ENCODE data around the gene LTB4R2. TPM values are rescaled to one million over a fixed set of nuclear protein-coding genes. Genes with fewer than 3 reads are reported as not detected.

LTB4R2 gene
- total RNA-seq, 1 experiment from 2014 or later = 12.9 TPM

DNA sequence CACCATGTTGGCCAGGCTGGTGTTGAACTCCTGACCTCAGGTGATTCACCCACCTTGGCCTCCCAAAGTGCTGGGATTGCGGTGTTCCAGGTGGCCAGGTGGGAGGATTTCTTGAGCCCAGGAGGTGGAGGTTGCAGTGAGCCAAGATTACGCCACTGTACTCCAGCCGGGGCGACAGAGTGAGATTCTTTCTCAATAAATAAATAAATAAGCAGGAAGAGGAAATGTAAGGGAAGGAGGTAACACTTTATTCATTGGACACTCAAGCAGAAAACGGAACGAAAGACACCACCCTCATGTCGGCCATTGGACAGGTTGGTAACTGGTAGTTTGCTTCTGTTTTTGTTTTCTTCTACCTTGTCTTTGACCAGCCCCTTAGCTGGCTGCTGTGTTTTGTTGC, 45.1 kb downstream of the LTB4R2 start:
- H3K27me3 Mint-ChIP-seq (ENCODE audit: low read depth) = peaks cover 78% of the 10 kb centered on the region

DNA sequence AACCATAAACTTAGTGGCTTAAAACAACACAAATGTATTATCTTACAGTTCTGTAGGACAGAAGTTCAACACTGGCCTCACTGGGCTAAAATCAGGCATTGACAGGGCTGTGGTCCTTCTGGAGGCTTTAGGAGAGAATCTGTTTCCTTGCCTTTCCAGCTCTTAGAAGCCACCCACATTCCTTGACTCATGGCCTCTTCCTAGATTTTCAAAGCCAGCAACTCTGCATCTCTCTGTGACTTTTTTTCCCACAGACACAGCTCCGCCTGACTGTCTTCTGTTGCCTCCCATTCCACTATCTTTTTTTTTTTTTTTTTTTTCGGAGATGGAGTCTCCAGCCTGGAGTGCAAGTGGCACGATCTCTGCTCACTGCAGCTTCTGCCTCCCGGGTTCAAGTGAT, 46.3 kb downstream of the LTB4R2 start:
- H3K36me3 Mint-ChIP-seq = no peaks in the 10 kb centered on the region
- no peak for ATAC-seq
- no peak overlapping the region for H3K4me3 Mint-ChIP-seq

More for the DNA sequence above, 45.1 kb downstream of the LTB4R2 start:
- no peak for TF ChIP-seq ZNF138 (CRISPR knock-in tag; conservative IDR thresholded peaks at IDR 0.05)
- TF ChIP-seq KAT7 (CRISPR knock-in tag; IDR thresholded peaks at IDR 0.05; ENCODE audit: borderline replicate concordance) = no peak
- TF ChIP-seq ZNF317 (CRISPR knock-in tag; IDR thresholded peaks at IDR 0.05; ENCODE audit: borderline replicate concordance, low read depth) = no peak
- TF ChIP-seq, protein P1, sequence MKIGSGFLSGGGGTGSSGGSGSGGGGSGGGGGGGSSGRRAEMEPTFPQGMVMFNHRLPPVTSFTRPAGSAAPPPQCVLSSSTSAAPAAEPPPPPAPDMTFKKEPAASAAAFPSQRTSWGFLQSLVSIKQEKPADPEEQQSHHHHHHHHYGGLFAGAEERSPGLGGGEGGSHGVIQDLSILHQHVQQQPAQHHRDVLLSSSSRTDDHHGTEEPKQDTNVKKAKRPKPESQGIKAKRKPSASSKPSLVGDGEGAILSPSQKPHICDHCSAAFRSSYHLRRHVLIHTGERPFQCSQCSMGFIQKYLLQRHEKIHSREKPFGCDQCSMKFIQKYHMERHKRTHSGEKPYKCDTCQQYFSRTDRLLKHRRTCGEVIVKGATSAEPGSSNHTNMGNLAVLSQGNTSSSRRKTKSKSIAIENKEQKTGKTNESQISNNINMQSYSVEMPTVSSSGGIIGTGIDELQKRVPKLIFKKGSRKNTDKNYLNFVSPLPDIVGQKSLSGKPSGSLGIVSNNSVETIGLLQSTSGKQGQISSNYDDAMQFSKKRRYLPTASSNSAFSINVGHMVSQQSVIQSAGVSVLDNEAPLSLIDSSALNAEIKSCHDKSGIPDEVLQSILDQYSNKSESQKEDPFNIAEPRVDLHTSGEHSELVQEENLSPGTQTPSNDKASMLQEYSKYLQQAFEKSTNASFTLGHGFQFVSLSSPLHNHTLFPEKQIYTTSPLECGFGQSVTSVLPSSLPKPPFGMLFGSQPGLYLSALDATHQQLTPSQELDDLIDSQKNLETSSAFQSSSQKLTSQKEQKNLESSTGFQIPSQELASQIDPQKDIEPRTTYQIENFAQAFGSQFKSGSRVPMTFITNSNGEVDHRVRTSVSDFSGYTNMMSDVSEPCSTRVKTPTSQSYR (CRISPR knock-in tag; IDR thresholded peaks at IDR 0.05) = no peak
- no peak for TF ChIP-seq SMAD4 (CRISPR knock-in tag; IDR thresholded peaks at IDR 0.05)
- TF ChIP-seq, protein P2, sequence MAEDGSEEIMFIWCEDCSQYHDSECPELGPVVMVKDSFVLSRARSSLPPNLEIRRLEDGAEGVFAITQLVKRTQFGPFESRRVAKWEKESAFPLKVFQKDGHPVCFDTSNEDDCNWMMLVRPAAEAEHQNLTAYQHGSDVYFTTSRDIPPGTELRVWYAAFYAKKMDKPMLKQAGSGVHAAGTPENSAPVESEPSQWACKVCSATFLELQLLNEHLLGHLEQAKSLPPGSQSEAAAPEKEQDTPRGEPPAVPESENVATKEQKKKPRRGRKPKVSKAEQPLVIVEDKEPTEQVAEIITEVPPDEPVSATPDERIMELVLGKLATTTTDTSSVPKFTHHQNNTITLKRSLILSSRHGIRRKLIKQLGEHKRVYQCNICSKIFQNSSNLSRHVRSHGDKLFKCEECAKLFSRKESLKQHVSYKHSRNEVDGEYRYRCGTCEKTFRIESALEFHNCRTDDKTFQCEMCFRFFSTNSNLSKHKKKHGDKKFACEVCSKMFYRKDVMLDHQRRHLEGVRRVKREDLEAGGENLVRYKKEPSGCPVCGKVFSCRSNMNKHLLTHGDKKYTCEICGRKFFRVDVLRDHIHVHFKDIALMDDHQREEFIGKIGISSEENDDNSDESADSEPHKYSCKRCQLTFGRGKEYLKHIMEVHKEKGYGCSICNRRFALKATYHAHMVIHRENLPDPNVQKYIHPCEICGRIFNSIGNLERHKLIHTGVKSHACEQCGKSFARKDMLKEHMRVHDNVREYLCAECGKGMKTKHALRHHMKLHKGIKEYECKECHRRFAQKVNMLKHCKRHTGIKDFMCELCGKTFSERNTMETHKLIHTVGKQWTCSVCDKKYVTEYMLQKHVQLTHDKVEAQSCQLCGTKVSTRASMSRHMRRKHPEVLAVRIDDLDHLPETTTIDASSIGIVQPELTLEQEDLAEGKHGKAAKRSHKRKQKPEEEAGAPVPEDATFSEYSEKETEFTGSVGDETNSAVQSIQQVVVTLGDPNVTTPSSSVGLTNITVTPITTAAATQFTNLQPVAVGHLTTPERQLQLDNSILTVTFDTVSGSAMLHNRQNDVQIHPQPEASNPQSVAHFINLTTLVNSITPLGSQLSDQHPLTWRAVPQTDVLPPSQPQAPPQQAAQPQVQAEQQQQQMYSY (CRISPR knock-in tag; IDR thresholded peaks at IDR 0.05) = no peak
- TF ChIP-seq RELA (CRISPR knock-in tag; IDR thresholded peaks at IDR 0.05; ENCODE audit: borderline replicate concordance) = no peak
- TF ChIP-seq, protein P3, sequence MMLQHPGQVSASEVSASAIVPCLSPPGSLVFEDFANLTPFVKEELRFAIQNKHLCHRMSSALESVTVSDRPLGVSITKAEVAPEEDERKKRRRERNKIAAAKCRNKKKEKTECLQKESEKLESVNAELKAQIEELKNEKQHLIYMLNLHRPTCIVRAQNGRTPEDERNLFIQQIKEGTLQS (CRISPR knock-in tag; conservative IDR thresholded peaks at IDR 0.05) = no peak
- no peak for TF ChIP-seq TEAD1 (CRISPR knock-in tag; IDR thresholded peaks at IDR 0.05)
- TF ChIP-seq FOXK1 (CRISPR knock-in tag; IDR thresholded peaks at IDR 0.05) = no peak
- CTCF ChIA-PET = interaction anchor here (1.5 to 5.8 kb wide), 3 partner anchors 10 to 194 kb away, joined by 4 to 35 read pairs (median 6); partner anchors contain the start of genes ADCY4 and IRF9
- no peaks in the 10 kb centered on the region for H3K4me1 Mint-ChIP-seq
- H3K36me3 Mint-ChIP-seq = no peaks in the 10 kb centered on the region
- no peaks in the 10 kb centered on the region for H3K9me3 Mint-ChIP-seq
- H3K4me3 Mint-ChIP-seq = no peak overlapping the region
- POLR2A ChIA-PET = no interaction called here
- ATAC-seq (no peak), DNase-seq (ENCODE audit: low spot score) (no peak)
- no peak overlapping the region for H3K27ac Mint-ChIP-seq

More for the DNA sequence above, 46.3 kb downstream of the LTB4R2 start:
- TF ChIP-seq NFATC4 (CRISPR knock-in tag; IDR thresholded peaks at IDR 0.05) = no peak
- TF ChIP-seq, protein P4, sequence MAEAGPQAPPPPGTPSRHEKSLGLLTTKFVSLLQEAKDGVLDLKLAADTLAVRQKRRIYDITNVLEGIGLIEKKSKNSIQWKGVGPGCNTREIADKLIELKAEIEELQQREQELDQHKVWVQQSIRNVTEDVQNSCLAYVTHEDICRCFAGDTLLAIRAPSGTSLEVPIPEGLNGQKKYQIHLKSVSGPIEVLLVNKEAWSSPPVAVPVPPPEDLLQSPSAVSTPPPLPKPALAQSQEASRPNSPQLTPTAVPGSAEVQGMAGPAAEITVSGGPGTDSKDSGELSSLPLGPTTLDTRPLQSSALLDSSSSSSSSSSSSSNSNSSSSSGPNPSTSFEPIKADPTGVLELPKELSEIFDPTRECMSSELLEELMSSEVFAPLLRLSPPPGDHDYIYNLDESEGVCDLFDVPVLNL (CRISPR knock-in tag; IDR thresholded peaks at IDR 0.05; ENCODE audit: borderline replicate concordance, low read depth) = no peak
- no peak for TF ChIP-seq ZNF138 (CRISPR knock-in tag; conservative IDR thresholded peaks at IDR 0.05)
- no peak for TF ChIP-seq MXD4 (CRISPR knock-in tag; IDR thresholded peaks at IDR 0.05; ENCODE audit: borderline replicate concordance)
- no peak for TF ChIP-seq GABPB1 (CRISPR knock-in tag; IDR thresholded peaks at IDR 0.05)
- TF ChIP-seq, protein P5, sequence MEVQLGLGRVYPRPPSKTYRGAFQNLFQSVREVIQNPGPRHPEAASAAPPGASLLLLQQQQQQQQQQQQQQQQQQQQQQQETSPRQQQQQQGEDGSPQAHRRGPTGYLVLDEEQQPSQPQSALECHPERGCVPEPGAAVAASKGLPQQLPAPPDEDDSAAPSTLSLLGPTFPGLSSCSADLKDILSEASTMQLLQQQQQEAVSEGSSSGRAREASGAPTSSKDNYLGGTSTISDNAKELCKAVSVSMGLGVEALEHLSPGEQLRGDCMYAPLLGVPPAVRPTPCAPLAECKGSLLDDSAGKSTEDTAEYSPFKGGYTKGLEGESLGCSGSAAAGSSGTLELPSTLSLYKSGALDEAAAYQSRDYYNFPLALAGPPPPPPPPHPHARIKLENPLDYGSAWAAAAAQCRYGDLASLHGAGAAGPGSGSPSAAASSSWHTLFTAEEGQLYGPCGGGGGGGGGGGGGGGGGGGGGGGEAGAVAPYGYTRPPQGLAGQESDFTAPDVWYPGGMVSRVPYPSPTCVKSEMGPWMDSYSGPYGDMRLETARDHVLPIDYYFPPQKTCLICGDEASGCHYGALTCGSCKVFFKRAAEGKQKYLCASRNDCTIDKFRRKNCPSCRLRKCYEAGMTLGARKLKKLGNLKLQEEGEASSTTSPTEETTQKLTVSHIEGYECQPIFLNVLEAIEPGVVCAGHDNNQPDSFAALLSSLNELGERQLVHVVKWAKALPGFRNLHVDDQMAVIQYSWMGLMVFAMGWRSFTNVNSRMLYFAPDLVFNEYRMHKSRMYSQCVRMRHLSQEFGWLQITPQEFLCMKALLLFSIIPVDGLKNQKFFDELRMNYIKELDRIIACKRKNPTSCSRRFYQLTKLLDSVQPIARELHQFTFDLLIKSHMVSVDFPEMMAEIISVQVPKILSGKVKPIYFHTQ (CRISPR knock-in tag; IDR thresholded peaks at IDR 0.05) = no peak
- TF ChIP-seq HMGA2 (CRISPR knock-in tag; IDR thresholded peaks at IDR 0.05) = no peak
- CTCF ChIA-PET = interaction anchor here (0.6 to 8.2 kb wide), 8 partner anchors 9 to 470 kb away, joined by 3 to 63 read pairs (median 6); partner anchors contain the start of genes ADCY4, CBLN3, IRF9 and KHNYN
- POLR2A ChIA-PET = no interaction called here
- H3K27me3 Mint-ChIP-seq (ENCODE audit: low read depth) = peaks cover 78% of the 10 kb centered on the region
- no peaks in the 10 kb centered on the region for H3K4me1 Mint-ChIP-seq
- no peaks in the 10 kb centered on the region for H3K9me3 Mint-ChIP-seq
- no peak overlapping the region for H3K27ac Mint-ChIP-seq
- DNase-seq (ENCODE audit: low spot score) = no peak

All from WTC11 (cell line).